SK-N-SH (cell line): ENCODE measurements around the gene ZMIZ1.

Experiments used
- CTCF ChIP-seq: fragments of 200-600 bp; sonication (generic); IDR thresholded peaks from 2 replicates; pipeline ENCODE4 v1.6.1; 2017; ENCODE audit warnings: antibody characterized with exemption, mild to moderate bottlenecking, moderate library complexity
- FOXJ3 ChIP-seq: sonication (generic); formaldehyde crosslinking; IDR thresholded peaks from 2 replicates; pipeline ENCODE4 v1.5.1; 2020; ENCODE audit warnings: mild to moderate bottlenecking, missing genetic modification reagents
- JUND ChIP-seq: IDR thresholded peaks from 2 replicates; pipeline ENCODE4 v1.4.0; 2012
- USF2 ChIP-seq: fragments of 150-350 bp; IDR thresholded peaks from 2 replicates; pipeline ENCODE4 v1.6.1; 2017; ENCODE audit warnings: antibody characterized with exemption, low read length, low read depth, borderline replicate concordance

GRCh38 chr10:79246606-79247275, 178.0 kb downstream of the ZMIZ1 start:
- TF ChIP-seq CTCF: no peak
- no peak for TF ChIP-seq JUND
- TF ChIP-seq USF2: no peak
- no peak for TF ChIP-seq FOXJ3 (CRISPR knock-in tag)
